GM12878 (cell line): Measurements from ENCODE around the gene ODC1. TPM values are rescaled to one million over a fixed set of nuclear protein-coding genes. Genes with fewer than 3 reads are reported as not detected.

Experiments used
- ATF7 ChIP-seq: fragments of 450-650 bp; IDR thresholded peaks from 2 replicates; pipeline ENCODE4 v1.6.1; 2016; ENCODE audit warnings: low read depth, mild to moderate bottlenecking
- BRCA1 ChIP-seq: IDR thresholded peaks from 2 replicates; pipeline ENCODE4 v1.6.1; 2011; ENCODE audit warnings: low read depth, low read length, improper control_type of control experiment
- CEBPB ChIP-seq, 2 experiments: fragments of 150-350 bp in 1 of 2; IDR thresholded peaks; 2 replicates each; pipeline ENCODE4 v1.6.1; 2012 to 2014; ENCODE audit warnings: low read depth in 2 of 2, low read length in 2 of 2, borderline replicate concordance in 1 of 2, inconsistent platforms in 1 of 2
- CHD1 ChIP-seq: IDR thresholded peaks from 2 replicates; pipeline ENCODE4 v1.6.1; 2012; ENCODE audit warnings: low read depth, low read length, improper control_type of control experiment
- CHD4 ChIP-seq: fragments of 200-600 bp; sonication (generic); IDR thresholded peaks from 2 replicates; pipeline ENCODE4 v1.6.1; 2016; ENCODE audit warnings: mild to moderate bottlenecking
- EGR1 ChIP-seq, 2 experiments: IDR thresholded peaks; 1 replicate in 1 of 2; 2 replicates in 1 of 2; pipeline ENCODE4 v1.6.1; 2011 to 2012; ENCODE audit warnings: low read depth in 2 of 2, low read length in 2 of 2, borderline replicate concordance in 1 of 2, mild to moderate bottlenecking in 1 of 2, moderate library complexity in 1 of 2
- FOXK2 ChIP-seq: fragments of 450-650 bp; IDR thresholded peaks from 2 replicates; pipeline ENCODE4 v1.6.1; 2017; ENCODE audit warnings: mild to moderate bottlenecking, moderate library complexity
- IKZF2 ChIP-seq, 2 experiments: fragments of 450-650 bp; IDR thresholded peaks; 2 replicates each; pipeline ENCODE4 v1.6.1; 2017; ENCODE audit warnings: mild to moderate bottlenecking in 2 of 2, moderate library complexity in 2 of 2
- IRF5 ChIP-seq: fragments of 450-650 bp; IDR thresholded peaks from 2 replicates; pipeline ENCODE4 v1.6.1; 2017; ENCODE audit warnings: borderline replicate concordance
- KLF5 ChIP-seq: fragments of 450-650 bp; IDR thresholded peaks from 2 replicates; pipeline ENCODE4 v1.6.1; 2014; ENCODE audit warnings: mild to moderate bottlenecking; ENCODE audit not compliant: partially characterized antibody
- NFYB ChIP-seq: IDR thresholded peaks from 2 replicates; pipeline ENCODE4 v1.6.1; 2011; ENCODE audit warnings: low read depth, mild to moderate bottlenecking, low read length, improper control_type of control experiment, moderate library complexity; ENCODE audit not compliant: insufficient read depth
- NR2C1 ChIP-seq: fragments of 450-650 bp; IDR thresholded peaks from 2 replicates; pipeline ENCODE4 v1.6.1; 2017; ENCODE audit warnings: antibody characterized with exemption, mild to moderate bottlenecking, moderate library complexity
- PAX5 ChIP-seq: IDR thresholded peaks from 2 replicates; pipeline ENCODE4 v1.6.1; 2011; ENCODE audit warnings: low read depth, low read length, borderline replicate concordance
- PAX8 ChIP-seq: fragments of 450-650 bp; IDR thresholded peaks from 2 replicates; pipeline ENCODE4 v1.6.1; 2017; ENCODE audit warnings: mild to moderate bottlenecking, moderate library complexity
- POLR2A ChIP-seq: IDR thresholded peaks from 2 replicates; pipeline ENCODE4 v1.6.1; 2011; ENCODE audit warnings: low read depth, mild to moderate bottlenecking, low read length
- RAD51 ChIP-seq: fragments of 450-650 bp; IDR thresholded peaks from 2 replicates; pipeline ENCODE4 v1.6.1; 2016; ENCODE audit warnings: moderate library complexity, mild to moderate bottlenecking, inconsistent platforms
- SMAD1 ChIP-seq: fragments of 450-650 bp; IDR thresholded peaks from 2 replicates; pipeline ENCODE4 v1.6.1; 2018; ENCODE audit warnings: mild to moderate bottlenecking, low read depth; ENCODE audit not compliant: partially characterized antibody
- SMC3 ChIP-seq: IDR thresholded peaks from 2 replicates; pipeline ENCODE4 v1.6.1; 2011; ENCODE audit warnings: low read length, improper control_type of control experiment, borderline replicate concordance
- TAF1 ChIP-seq: IDR thresholded peaks from 2 replicates; pipeline ENCODE4 v1.6.1; 2011; ENCODE audit warnings: mild to moderate bottlenecking, low read depth, low read length, borderline replicate concordance
- TCF12 ChIP-seq: IDR thresholded peaks from 2 replicates; pipeline ENCODE4 v1.6.1; 2011; ENCODE audit warnings: low read depth, mild to moderate bottlenecking, low read length
- YY1 ChIP-seq: IDR thresholded peaks from 2 replicates; pipeline ENCODE4 v1.6.1; 2011; ENCODE audit warnings: low read depth, mild to moderate bottlenecking, low read length
- polyA plus RNA-seq, 11 experiments: library from polyadenylated mRNA; depleted of rRNA in 4 of 11; unstranded in 6 of 11; stranded (reverse) in 5 of 11; fragments of >200 nt; fragmentation: Nextera tagmentation in 4 of 11; fragmentation: Illumina TruSeq in 1 of 11; extraction: Ambion mirVana in 4 of 11; extraction: Trizol in 1 of 11; gene quantifications; 1 replicate in 1 of 11; 2 replicates in 10 of 11; pipeline versions ENCODE4 v1.2.1 to v1.2.3, GENCODE V29; 2011 to 2016; ENCODE audit warnings: inconsistent platforms in 2 of 11, missing spikeins in 2 of 11, low read depth in 1 of 11
- total RNA-seq, 4 experiments: library from RNA; depleted of rRNA in 3 of 4; stranded (reverse); fragments of >200 nt in 3 of 4; fragmentation: Illumina TruSeq in 1 of 4; extraction: Trizol in 1 of 4; gene quantifications; 2 replicates each; pipeline versions ENCODE4 v1.2.1 to v1.2.3, GENCODE V29; 2013 to 2021
- TF ChIP-seq, protein P1 (sequence below): fragments of 450-650 bp; IDR thresholded peaks from 2 replicates; pipeline ENCODE4 v1.6.1; 2014; ENCODE audit warnings: mild to moderate bottlenecking
- TF ChIP-seq, protein P2 (sequence below): fragments of 150-350 bp; IDR thresholded peaks from 2 replicates; pipeline ENCODE4 v1.6.1; 2016; ENCODE audit warnings: low read depth, low read length
- TF ChIP-seq, protein P3 (sequence below): fragments of 450-650 bp; IDR thresholded peaks from 2 replicates; pipeline ENCODE4 v1.6.1; 2017; ENCODE audit warnings: low read depth, mild to moderate bottlenecking, moderate library complexity

Gene ODC1
- total and polyA plus RNA-seq, 10 of the 15 experiments (the other 5 are each of a cell fraction or from before 2014, with no cell fraction given), result 68.5 to 441 (median 340) TPM

DNA sequence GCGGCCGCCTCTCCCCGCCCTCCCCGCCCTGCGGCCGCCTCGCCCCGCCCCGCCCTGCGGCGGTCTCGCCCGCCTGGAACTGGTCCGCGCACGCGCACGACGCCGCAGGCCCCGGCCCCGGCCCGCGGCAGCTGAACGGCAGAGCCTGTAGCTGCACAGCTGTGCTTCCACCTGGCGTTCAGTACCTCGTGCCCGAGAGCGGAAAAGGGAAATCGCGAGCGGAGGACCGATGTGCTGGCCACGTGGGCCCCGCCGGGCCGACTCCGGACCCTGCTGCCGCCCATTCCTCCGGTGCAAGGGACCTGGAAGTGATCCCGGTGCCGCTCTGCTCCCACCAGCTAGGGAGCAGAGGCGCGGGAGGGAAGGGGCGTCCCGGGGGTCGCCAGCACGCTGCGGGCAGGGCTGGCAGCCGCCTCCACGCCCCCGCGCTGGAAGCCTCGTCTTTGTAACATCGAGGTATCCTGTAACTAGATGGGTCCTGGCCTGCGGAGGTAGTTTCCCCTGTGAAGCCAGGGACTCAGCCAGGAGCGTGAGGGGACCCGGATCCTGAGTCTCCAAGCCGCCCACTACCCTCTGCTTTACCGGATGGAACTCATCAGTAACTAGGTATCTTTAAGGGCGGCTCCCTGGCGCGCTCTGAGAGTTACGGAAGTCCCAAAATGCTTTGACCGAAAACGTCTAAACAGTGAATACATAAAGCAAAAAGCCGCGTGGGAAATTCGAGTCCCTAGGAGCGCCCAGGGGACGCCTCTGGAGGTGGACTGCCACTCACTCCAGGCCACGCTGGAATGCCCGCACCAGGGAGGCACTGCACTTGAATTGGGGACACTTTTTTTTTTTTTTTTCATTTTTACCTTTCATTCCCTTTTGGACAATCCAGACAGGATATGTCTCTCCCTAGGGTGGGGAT is 704 bp upstream of the ODC1 start (continued):
- TF ChIP-seq PAX8 (no peak), CHD1 (no peak), CEBPB (IDR thresholded peaks at IDR 0.05; ENCODE audit: borderline replicate concordance in 1 of 2, low read depth in 2 of 2, low read length in 2 of 2) (no peak), FOXK2 (no peak), IRF5 (no peak), NR2C1 (no peak), POLR2A (0 out of 2 replicates have a peak, but pooled peaks have one; percentile 24), BRCA1 (no peak), IKZF2 (IDR thresholded peaks at IDR 0.05) (peak; percentile 53 to 55; a peak in 3 of 4 replicates), KLF5 (peak; percentile 73), CHD4 (no peak), RAD51 (peak; percentile 67), TCF12 (peak; percentile 99), ATF7 (no peak), YY1 (no peak), TAF1 (peak; percentile 55; the same call in 1 of the 2 replicates), EGR1 (IDR thresholded peaks at IDR 0.05; ENCODE audit: borderline replicate concordance in 1 of 2, low read depth in 2 of 2, low read length in 2 of 2) (peak in 1 of 2 experiments; percentile 83; a peak in 2 of 3 replicates), SMC3 (no peak), NFYB (no peak), SMAD1 (no peak), PAX5 (peak; percentile 35; the same call in 1 of the 2 replicates)
- TF ChIP-seq, protein P1, sequence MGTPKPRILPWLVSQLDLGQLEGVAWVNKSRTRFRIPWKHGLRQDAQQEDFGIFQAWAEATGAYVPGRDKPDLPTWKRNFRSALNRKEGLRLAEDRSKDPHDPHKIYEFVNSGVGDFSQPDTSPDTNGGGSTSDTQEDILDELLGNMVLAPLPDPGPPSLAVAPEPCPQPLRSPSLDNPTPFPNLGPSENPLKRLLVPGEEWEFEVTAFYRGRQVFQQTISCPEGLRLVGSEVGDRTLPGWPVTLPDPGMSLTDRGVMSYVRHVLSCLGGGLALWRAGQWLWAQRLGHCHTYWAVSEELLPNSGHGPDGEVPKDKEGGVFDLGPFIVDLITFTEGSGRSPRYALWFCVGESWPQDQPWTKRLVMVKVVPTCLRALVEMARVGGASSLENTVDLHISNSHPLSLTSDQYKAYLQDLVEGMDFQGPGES, result no peak
- TF ChIP-seq, protein P2, sequence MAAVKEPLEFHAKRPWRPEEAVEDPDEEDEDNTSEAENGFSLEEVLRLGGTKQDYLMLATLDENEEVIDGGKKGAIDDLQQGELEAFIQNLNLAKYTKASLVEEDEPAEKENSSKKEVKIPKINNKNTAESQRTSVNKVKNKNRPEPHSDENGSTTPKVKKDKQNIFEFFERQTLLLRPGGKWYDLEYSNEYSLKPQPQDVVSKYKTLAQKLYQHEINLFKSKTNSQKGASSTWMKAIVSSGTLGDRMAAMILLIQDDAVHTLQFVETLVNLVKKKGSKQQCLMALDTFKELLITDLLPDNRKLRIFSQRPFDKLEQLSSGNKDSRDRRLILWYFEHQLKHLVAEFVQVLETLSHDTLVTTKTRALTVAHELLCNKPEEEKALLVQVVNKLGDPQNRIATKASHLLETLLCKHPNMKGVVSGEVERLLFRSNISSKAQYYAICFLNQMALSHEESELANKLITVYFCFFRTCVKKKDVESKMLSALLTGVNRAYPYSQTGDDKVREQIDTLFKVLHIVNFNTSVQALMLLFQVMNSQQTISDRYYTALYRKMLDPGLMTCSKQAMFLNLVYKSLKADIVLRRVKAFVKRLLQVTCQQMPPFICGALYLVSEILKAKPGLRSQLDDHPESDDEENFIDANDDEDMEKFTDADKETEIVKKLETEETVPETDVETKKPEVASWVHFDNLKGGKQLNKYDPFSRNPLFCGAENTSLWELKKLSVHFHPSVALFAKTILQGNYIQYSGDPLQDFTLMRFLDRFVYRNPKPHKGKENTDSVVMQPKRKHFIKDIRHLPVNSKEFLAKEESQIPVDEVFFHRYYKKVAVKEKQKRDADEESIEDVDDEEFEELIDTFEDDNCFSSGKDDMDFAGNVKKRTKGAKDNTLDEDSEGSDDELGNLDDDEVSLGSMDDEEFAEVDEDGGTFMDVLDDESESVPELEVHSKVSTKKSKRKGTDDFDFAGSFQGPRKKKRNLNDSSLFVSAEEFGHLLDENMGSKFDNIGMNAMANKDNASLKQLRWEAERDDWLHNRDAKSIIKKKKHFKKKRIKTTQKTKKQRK, result no peak
- TF ChIP-seq, protein P3, sequence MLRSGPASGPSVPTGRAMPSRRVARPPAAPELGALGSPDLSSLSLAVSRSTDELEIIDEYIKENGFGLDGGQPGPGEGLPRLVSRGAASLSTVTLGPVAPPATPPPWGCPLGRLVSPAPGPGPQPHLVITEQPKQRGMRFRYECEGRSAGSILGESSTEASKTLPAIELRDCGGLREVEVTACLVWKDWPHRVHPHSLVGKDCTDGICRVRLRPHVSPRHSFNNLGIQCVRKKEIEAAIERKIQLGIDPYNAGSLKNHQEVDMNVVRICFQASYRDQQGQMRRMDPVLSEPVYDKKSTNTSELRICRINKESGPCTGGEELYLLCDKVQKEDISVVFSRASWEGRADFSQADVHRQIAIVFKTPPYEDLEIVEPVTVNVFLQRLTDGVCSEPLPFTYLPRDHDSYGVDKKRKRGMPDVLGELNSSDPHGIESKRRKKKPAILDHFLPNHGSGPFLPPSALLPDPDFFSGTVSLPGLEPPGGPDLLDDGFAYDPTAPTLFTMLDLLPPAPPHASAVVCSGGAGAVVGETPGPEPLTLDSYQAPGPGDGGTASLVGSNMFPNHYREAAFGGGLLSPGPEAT, result 0 out of 2 replicates have a peak, but pooled peaks have one; percentile 38
